Fibroblast of the conjunctiva (primary cell): Measurements from ENCODE around the gene PHACTR1.

Source experiments
- DNase-seq: peaks from one replicate; pipeline ENCODE4 v3.0.0-alpha.2; 2010; ENCODE audit warnings: low read depth

Gene PHACTR1

DNA sequence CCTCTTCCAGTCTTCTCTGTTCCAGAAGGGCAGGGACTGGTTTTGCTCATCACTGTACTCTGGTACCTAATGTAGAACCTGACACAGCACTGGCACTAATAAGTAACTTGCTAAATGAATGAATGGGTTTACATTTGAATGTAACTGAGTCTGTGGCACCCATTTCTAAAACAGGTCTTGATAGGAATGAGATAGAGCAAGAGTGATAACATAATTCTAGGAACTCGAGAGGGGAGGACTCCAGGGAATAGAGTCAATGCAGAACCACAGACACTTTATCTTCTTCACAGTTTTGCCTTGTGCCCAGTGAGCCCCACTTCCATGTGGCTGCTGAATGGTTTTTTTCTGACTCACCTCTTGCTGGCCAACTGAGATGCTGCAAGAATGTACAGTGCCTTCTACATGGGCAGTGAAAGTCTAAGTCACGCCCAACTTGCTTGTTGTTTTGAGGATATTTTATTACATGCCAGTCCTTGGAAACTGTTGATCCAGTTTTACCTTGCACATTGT lies 550.6 kb downstream of the PHACTR1 start:
- DNase-seq, result no peak

DNA sequence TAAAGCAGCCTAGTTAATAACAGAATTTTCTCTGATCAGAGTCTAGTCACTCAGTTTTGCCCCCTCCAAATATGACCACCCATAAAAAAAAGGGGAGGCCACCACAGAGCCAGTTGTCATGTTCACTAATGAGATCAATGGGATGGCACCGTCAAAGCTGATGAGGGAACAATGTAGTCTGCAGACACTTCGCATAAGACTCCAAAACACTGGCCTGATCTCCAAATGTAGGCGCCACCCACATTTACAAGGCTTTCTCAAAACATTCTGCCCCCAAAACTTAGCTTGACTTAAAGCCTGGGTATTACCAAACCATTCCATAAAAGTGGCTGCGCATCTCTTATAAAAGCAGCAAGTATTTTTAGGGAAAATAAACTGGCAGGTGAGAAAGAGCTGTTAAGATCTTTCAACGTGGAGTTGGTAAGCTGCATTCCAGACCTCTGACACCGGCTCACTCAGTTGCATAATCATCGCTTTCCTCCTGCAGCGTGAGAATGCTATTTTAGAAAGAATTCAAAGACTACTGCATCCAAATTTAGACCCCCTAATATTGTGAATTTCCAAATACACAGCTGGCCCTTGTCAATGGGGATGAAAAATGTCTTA lies 552.4 kb downstream of the PHACTR1 start:
- DNase-seq, result no peak

- no peak for DNase-seq
These were observed 555.8 kb downstream of the PHACTR1 start for GRCh38 chr6:13272131-13273046.

GRCh38 chr6:13273202-13273930 lies 556.8 kb downstream of the PHACTR1 start:
- DNase-seq, result no peak

GRCh38 chr6:13273931-13274706 lies 557.6 kb downstream of the PHACTR1 start:
- no peak for DNase-seq

- no peak for DNase-seq
These were observed 558.3 kb downstream of the PHACTR1 start for GRCh38 chr6:13274707-13275434.

- DNase-seq, result no peak
These were observed 558.9 kb downstream of the PHACTR1 start for GRCh38 chr6:13275435-13275989.

- no peak for DNase-seq
These were observed 560.7 kb downstream of the PHACTR1 start for GRCh38 chr6:13277231-13277630.

DNA sequence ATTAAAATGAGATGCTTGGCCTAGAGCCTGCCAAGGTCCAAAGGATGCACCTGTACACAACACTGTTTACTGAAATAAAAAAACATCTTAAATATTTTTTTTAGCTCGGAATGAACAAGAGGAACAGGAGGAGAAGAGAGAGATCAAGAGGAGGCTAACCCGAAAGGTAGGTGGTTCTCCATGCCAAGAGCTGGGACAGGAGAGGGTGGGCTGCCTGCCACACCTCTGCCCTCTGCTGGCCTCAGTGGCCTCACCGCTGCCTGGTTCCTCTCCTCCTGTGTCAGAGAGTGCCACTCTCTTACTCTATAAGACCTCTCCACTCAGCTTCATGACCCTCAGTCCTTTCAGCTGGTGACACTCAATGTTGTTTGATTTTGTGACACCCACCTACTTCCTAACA lies 561.6 kb downstream of the PHACTR1 start:
- DNase-seq, result no peak

DNA sequence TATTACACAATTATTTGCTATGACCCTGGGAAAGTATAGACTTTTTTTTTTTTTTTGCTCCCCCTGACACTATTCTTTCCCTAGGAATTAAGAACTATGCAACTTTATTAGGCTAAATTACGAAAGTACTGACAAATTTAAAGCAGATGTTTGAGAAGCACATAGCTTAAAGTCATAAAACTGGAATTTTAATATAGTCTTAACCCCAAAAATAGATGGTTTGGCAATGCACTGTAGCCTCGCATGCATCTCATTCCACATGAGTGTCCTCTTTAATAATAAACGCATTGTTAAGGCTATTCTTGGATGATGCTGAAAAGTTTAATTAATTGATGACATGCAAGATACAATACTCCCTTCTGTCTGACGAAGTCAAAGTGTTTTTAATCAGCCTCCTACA lies 562.4 kb downstream of the PHACTR1 start:
- peak; percentile 73 for DNase-seq

DNA sequence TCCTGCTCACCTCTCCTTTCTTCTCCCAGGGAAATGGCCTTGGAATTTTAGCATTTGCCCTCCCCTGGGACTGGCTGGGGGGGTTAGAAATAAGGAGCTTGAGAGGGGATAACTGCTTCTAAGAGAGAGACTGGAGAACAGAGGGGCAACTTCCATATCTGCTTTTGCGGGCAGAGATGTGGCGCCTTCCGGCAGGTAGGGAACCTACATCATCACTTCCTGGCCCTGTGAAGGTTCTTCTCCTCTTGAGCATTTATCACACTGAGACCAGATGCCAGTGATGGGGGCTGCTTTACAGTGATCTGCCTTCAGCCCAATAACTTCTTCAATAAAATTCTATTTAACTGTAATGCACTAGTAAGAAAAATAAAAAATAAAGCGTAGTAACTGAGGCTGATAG lies 563.7 kb downstream of the PHACTR1 start:
- DNase-seq, result no peak

GRCh38 chr6:13281686-13282085 lies 565.1 kb downstream of the PHACTR1 start:
- DNase-seq, result no peak

GRCh38 chr6:13282393-13283069 lies 566.0 kb downstream of the PHACTR1 start:
- DNase-seq, result no peak

- no peak for DNase-seq
These were observed 566.8 kb downstream of the PHACTR1 start for GRCh38 chr6:13283331-13283730.

DNA sequence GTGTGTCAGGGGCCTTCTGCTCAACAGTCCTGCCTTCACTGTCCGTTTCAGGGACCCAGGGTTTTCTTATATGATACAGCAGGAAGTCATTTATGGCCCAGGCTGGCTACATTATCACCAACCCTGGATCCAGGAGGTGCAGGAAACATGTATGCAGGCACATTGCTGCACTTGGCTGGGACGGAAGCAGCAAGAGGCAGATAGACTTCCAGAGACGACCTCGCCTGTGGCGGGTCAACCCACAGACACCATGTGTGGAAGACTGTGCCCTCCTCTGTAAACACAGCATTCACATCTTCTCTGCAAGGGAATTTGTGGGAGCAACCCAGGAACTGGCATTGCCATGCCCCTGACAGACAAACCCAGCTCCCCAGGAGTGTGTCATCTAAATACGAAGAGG lies 568.1 kb downstream of the PHACTR1 start:
- DNase-seq, result no peak

DNA sequence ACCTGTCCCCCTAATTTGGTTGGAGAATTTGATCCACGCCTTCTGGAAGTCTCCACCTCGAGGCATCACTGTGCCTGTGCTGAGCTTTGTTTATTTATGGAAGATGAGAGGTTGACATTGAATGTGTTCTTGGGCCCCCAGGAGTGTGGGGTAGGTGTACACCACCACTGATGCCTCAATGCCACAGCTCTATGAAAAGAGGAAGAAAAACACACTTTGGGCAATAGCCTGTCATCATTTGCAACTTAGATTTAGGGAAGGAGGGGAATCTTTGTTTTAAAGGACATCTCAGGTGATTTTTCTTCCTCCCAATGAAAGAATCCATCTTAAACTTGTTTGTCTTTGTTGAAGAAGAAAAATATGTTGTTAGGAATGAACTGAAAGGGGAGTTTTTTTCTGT lies 569.1 kb downstream of the PHACTR1 start:
- DNase-seq, result no peak

DNA sequence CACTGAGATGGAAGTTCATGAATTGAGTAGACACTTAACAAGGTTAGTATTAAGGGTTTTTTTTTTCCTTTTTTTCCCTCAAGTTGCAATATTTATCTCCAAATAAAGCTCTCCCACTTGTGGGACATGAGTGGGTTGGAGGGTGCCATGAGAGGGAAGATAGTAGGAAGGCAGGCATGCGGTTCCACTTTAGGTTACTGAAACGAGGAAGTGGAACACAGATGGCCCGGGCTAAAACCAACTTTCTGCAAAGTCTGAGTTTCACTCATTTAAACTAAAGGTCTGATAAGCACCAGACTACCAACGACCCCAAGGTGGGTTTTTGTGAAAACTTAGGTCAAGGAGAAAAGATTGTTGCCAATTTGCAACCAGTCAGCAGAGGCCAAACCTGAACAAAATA lies 569.6 kb downstream of the PHACTR1 start:
- no peak for DNase-seq

DNA sequence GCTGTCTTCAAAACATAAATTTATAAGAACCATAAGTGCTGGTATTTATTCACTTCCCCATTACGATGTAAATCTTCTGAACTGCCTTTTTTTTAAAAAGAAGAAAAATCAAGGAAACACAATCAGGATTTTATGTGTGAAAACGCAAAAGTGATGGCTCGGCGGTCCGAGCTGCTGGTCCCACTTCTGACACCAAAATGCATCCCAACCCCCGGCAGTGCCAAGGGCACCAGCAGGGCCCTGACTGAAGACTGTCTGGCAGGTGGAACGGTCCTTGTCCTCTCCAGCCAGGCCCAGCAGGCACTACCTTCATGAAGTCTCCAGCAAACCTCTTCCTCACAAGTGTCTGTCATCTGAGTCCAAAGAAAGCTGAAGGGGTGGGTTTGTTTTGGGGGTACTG lies 570.5 kb downstream of the PHACTR1 start:
- no peak for DNase-seq

- no peak for DNase-seq
These were observed 571.9 kb downstream of the PHACTR1 start for GRCh38 chr6:13288481-13288880.

DNA sequence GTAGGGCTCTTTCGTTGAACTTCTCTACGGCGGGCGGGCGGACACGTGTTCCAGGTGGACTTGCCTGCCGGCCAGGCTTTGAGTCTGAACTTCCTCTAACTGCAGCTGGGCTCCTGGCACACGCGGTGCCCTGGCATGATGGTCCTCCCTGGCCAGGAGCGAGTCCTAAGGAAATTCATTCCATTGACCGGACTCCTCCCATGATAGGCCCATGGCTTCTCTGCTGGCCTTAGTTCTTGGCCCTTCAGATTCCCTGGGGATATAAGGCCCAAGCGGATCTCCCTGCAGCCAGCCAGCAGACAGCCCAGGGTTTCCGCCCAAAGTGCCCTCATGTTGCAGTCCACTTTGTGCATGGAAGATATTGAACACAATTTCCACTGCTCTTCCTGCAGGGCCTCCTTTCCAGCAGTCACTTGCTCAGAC lies 572.4 kb downstream of the PHACTR1 start:
- DNase-seq, result no peak
